HG03060 (cell line): ENCODE data around the gene PSME3.

Source experiments
- ATAC-seq: cut with Tn5 transposase; IDR thresholded peaks from one replicate; pipeline ENCODE4 v1.9.1; 2021; ENCODE audit warnings: low read depth, moderate number of reproducible peaks; ENCODE audit not compliant: unreplicated experiment

PSME3 gene

GRCh38 chr17:42814633-42815399 lies 18.4 kb upstream of the PSME3 start:
- no peak for ATAC-seq

GRCh38 chr17:42817866-42818265 lies 15.3 kb upstream of the PSME3 start:
- ATAC-seq = no peak

GRCh38 chr17:42818379-42818778 lies 14.8 kb upstream of the PSME3 start:
- ATAC-seq = no peak

- ATAC-seq = no peak
Measured at GRCh38 chr17:42819939-42820535, 13.2 kb upstream of the PSME3 start.

- ATAC-seq = no peak
Measured at GRCh38 chr17:42821176-42821575, 12.0 kb upstream of the PSME3 start.

GRCh38 chr17:42827472-42827871 lies 5.7 kb upstream of the PSME3 start:
- no peak for ATAC-seq

- no peak for ATAC-seq
Measured at GRCh38 chr17:42830971-42831370, 2.2 kb upstream of the PSME3 start.

GRCh38 chr17:42832213-42832933 lies 824 bp upstream of the PSME3 start:
- ATAC-seq = no peak

GRCh38 chr17:42833767-42834422 lies 698 bp downstream of the PSME3 start:
- no peak for ATAC-seq

GRCh38 chr17:42835732-42836131 lies 2.5 kb downstream of the PSME3 start:
- ATAC-seq = no peak

GRCh38 chr17:42841975-42842685 lies 8.9 kb downstream of the PSME3 start:
- no peak for ATAC-seq

- no peak for ATAC-seq
Measured at GRCh38 chr17:42843358-42843934, 10.2 kb downstream of the PSME3 start.

GRCh38 chr17:42844271-42844670 lies 11.1 kb downstream of the PSME3 start, which contains the start of gene AOC2:
Gene AOC2, plus strand, starts transcription at chr17:42844580. Its CDS starts 47 bp downstream, at chr17:42844627.
- ATAC-seq = no peak

- ATAC-seq = no peak
Measured at GRCh38 chr17:42844761-42845555, 11.8 kb downstream of the PSME3 start.

- no peak for ATAC-seq
Measured at GRCh38 chr17:42845556-42845917, 12.3 kb downstream of the PSME3 start.

- no peak for ATAC-seq
Measured at GRCh38 chr17:42845918-42846593, 12.9 kb downstream of the PSME3 start.

- ATAC-seq = no peak
Measured at GRCh38 chr17:42846594-42847280, 13.5 kb downstream of the PSME3 start.

GRCh38 chr17:42848093-42848492 lies 14.9 kb downstream of the PSME3 start:
- no peak for ATAC-seq
